Measurements from ENCODE around the gene GFM2.
"Not testable (repeated sequence)": the region's sequence is repeated elsewhere in the genome, so short reads cannot be mapped to it uniquely, and the experiment has no call there.

GFM2 gene

GRCh38 chr5:74763504-74763903 is 3.4 kb downstream of the GFM2 start:
- DNase-seq (ENCODE audit: low read depth) = no peak
- no peak for TF ChIP-seq CTCF (IDR thresholded peaks at IDR 0.05; ENCODE audit: control insufficient read depth, extremely low read depth, insufficient read depth)
- H3K4me3 ChIP-seq (ENCODE audit: low read depth, low read length) = no peak overlapping the region

- no peak for TF ChIP-seq CTCF (IDR thresholded peaks at IDR 0.05; ENCODE audit: control insufficient read depth, extremely low read depth, insufficient read depth)
- H3K4me3 ChIP-seq (ENCODE audit: low read depth, low read length) = no peak overlapping the region
- no peak for DNase-seq (ENCODE audit: low read depth)
Measured at GRCh38 chr5:74762599-74762998, 4.3 kb downstream of the GFM2 start.

- no peak for DNase-seq (ENCODE audit: low read depth)
- no peak overlapping the region for H3K4me3 ChIP-seq (ENCODE audit: low read depth, low read length)
- no peak for TF ChIP-seq CTCF (IDR thresholded peaks at IDR 0.05; ENCODE audit: control insufficient read depth, extremely low read depth, insufficient read depth)
Measured at GRCh38 chr5:74761241-74761640, 5.7 kb downstream of the GFM2 start.

GRCh38 chr5:74748742-74749141 is 18.2 kb downstream of the GFM2 start:
- DNase-seq (ENCODE audit: low read depth); H3K4me3 ChIP-seq (ENCODE audit: low read depth, low read length): not testable (repeated sequence)

GRCh38 chr5:74738406-74738805 is 28.5 kb downstream of the GFM2 start:
- no peak overlapping the region for H3K4me3 ChIP-seq (ENCODE audit: low read depth, low read length)
- TF ChIP-seq CTCF (IDR thresholded peaks at IDR 0.05; ENCODE audit: control insufficient read depth, extremely low read depth, insufficient read depth) = no peak
- no peak for DNase-seq (ENCODE audit: low read depth)

- no peak overlapping the region for H3K4me3 ChIP-seq (ENCODE audit: low read depth, low read length)
- TF ChIP-seq CTCF (IDR thresholded peaks at IDR 0.05; ENCODE audit: control insufficient read depth, extremely low read depth, insufficient read depth) = no peak
- no peak for DNase-seq (ENCODE audit: low read depth)
Measured at GRCh38 chr5:74736759-74737158, 30.2 kb downstream of the GFM2 start.

GRCh38 chr5:74725331-74725730 is 41.6 kb downstream of the GFM2 start:
- DNase-seq (ENCODE audit: low read depth) = no peak
- TF ChIP-seq CTCF (IDR thresholded peaks at IDR 0.05; ENCODE audit: control insufficient read depth, extremely low read depth, insufficient read depth) = no peak

GRCh38 chr5:74722271-74722670 is 44.6 kb downstream of the GFM2 start:
- no peak for TF ChIP-seq CTCF (IDR thresholded peaks at IDR 0.05; ENCODE audit: control insufficient read depth, extremely low read depth, insufficient read depth)
- peak; percentile 68 for DNase-seq (ENCODE audit: low read depth)
- no peak overlapping the region for H3K4me3 ChIP-seq (ENCODE audit: low read depth, low read length)

More at GRCh38 chr5:74725331-74725730, 41.6 kb downstream of the GFM2 start:
- H3K4me3 ChIP-seq (ENCODE audit: low read depth, low read length) = no peak overlapping the region

Data from LNCaP clone FGC (cell line).